Esophagus muscularis mucosa (tissue), 4 donors: Measurements from ENCODE around the gene SLC35G3. TPM values are rescaled to one million over a fixed set of nuclear protein-coding genes. Genes with fewer than 3 reads are reported as not detected.
"Not testable (repeated sequence)": the region's sequence is repeated elsewhere in the genome, so short reads cannot be mapped to it uniquely, and the experiment has no call there.

ENCODE experiments used
- DNase-seq: peaks from one replicate; pipeline ENCODE4 v3.0.0-alpha.2; 2017; ENCODE audit errors: extremely low spot score
- H3K27ac ChIP-seq, 4 donors: fragments of 200-600 bp; sonication (generic); replicated peaks in 1 of 4; 1 replicate in 3 of 4; 2 replicates in 1 of 4; pipeline ENCODE4 v1.5.1; 2016 to 2019; ENCODE audit warnings: mild to moderate bottlenecking in 1 of 4
- H3K27me3 ChIP-seq, 4 donors: fragments of 200-600 bp; sonication (generic); one replicate each; pipeline versions ENCODE4 v1.5.1 to v1.6.0; 2016 to 2019
- H3K36me3 ChIP-seq, 4 donors: fragments of 200-600 bp; sonication (generic); one replicate each; pipeline ENCODE4 v1.5.1; 2016 to 2019
- H3K4me1 ChIP-seq, 4 donors: fragments of 200-600 bp; sonication (generic); one replicate each; pipeline ENCODE4 v1.5.1; 2016 to 2019
- H3K4me3 ChIP-seq, 4 donors: fragments of 200-600 bp; sonication (generic); 1 replicate in 2 of 4; 2 replicates in 2 of 4; pipeline ENCODE4 v1.5.1; 2016 to 2019; ENCODE audit warnings: mild to moderate bottlenecking in 4 of 4, moderate library complexity in 1 of 4
- H3K9me3 ChIP-seq, 4 donors: fragments of 200-600 bp; sonication (generic); 1 replicate in 3 of 4; 2 replicates in 1 of 4; pipeline ENCODE4 v1.5.1; 2016 to 2019
- EP300 ChIP-seq: sonication (generic); formaldehyde crosslinking; IDR thresholded peaks from one replicate; pipeline ENCODE4 v1.6.1; 2017; ENCODE audit warnings: antibody characterized with exemption
- POLR2A ChIP-seq: fragments of 450-650 bp; IDR thresholded peaks from one replicate; pipeline ENCODE4 v1.6.1; 2017; ENCODE audit warnings: antibody characterized with exemption, moderate library complexity, mild to moderate bottlenecking, low read depth
- POLR2AphosphoS5 ChIP-seq, 2 donors: sonication (generic); formaldehyde crosslinking; IDR thresholded peaks; one replicate each; pipeline ENCODE4 v1.6.1; 2017; ENCODE audit warnings: antibody characterized with exemption in 2 of 2
- WGBS: methylation state at CpG from one replicate; pipeline ENCODE4 v1.1.5; 2018; 5-methylcytosine and 5-hydroxymethylcytosine counted together
- intact Hi-C: fragments of 100-400 bp; cut with DNase I; formaldehyde crosslinking; loops from one replicate; pipeline ENCODE4 v1.15.1; 2023
- total RNA-seq, 4 donors: library from RNA; depleted of rRNA; stranded (reverse); fragments of >200 nt; gene quantifications; one replicate each; pipeline versions ENCODE4 v1.1.0 to v1.2.1, GENCODE V29; 2016
- TF ChIP-seq, protein P1 (sequence below), 3 experiments: fragments of 200-600 bp in 2 of 3; fragments of 450-650 bp in 1 of 3; sonication (generic) in 2 of 3; IDR thresholded peaks; one replicate each; pipeline ENCODE4 v1.5.1; 2017 to 2019; ENCODE audit warnings: antibody characterized with exemption in 3 of 3, mild to moderate bottlenecking in 2 of 3, moderate library complexity in 1 of 3

Gene SLC35G3
- total RNA-seq, 4 donors from 2014 or later, result not detected

DNA sequence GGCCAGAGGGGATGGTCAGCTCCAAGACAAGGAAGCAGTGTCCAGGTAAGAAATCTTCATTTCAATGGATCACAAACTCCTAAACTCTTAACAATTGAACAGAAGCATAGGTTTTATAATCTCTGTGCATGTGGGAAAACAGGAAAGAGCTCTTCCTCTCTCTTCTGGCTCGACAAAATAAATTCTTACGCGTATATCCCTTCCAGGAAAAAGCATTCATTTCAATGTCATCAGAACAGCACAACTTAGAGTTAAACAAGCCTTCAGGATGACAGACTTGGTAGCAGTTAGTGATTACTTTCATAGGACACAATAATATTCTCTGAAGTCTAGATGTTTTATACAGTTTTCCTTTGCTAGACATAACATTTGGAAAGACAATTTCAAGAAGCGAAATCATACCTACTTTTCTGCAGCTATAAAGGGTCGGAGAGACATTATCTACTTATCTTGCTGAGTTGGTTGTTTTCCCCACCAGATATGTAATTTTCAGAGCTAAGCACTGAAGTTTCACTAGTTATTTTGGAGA, 19.3 kb upstream of the SLC35G3 start:
- H3K4me3 ChIP-seq, result no peak overlapping the region
- peak overlapping the region in 1 of 4 donors; percentile 21 for H3K27ac ChIP-seq
- DNase-seq, result no peak
- WGBS, result 73% methylated on average over 5 of the region's 5 CpGs
- H3K36me3 ChIP-seq, result no peaks in the 10 kb centered on the region
- H3K4me1 ChIP-seq, result peaks cover 0 to 9% (median 3%) of the 10 kb centered on the region in 4 donors
- intact Hi-C loops, result loop anchor here (10.0 kb wide), 1 partner anchor 59 kb away; no protein-coding TSS in a partner anchor
- no peaks in the 10 kb centered on the region for H3K9me3 ChIP-seq
- TF ChIP-seq EP300, result no peak
- no peak for TF ChIP-seq POLR2AphosphoS5 (IDR thresholded peaks at IDR 0.05)
- TF ChIP-seq, protein P1, sequence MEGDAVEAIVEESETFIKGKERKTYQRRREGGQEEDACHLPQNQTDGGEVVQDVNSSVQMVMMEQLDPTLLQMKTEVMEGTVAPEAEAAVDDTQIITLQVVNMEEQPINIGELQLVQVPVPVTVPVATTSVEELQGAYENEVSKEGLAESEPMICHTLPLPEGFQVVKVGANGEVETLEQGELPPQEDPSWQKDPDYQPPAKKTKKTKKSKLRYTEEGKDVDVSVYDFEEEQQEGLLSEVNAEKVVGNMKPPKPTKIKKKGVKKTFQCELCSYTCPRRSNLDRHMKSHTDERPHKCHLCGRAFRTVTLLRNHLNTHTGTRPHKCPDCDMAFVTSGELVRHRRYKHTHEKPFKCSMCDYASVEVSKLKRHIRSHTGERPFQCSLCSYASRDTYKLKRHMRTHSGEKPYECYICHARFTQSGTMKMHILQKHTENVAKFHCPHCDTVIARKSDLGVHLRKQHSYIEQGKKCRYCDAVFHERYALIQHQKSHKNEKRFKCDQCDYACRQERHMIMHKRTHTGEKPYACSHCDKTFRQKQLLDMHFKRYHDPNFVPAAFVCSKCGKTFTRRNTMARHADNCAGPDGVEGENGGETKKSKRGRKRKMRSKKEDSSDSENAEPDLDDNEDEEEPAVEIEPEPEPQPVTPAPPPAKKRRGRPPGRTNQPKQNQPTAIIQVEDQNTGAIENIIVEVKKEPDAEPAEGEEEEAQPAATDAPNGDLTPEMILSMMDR (IDR thresholded peaks at IDR 0.05), result no peak
- no peak for TF ChIP-seq POLR2A
- H3K27me3 ChIP-seq, result peaks cover 0 to 3% (median 0%) of the 10 kb centered on the region in 4 donors

DNA sequence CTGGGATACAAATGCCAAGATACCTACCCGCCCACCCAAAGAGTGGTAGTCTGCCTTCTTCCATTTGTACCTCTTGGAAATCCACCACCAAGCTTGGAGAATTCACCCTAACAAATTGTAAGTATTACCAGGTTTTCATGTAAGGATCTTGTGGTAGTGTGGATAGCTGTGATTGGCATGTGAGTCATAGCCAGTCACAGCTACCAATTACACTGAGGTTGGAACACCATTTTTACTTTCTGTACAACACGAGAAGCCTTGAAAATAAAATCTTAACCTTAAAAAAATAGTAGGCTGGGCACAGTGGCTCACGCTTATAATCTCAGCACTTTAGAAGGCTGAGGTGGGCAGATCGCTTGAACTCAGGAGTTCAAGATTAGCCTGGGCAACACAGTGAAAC, 18.5 kb upstream of the SLC35G3 start:
- intact Hi-C loops, result loop anchor here (10.0 kb wide), 1 partner anchor 58 kb away; no protein-coding TSS in a partner anchor
- H3K27me3 ChIP-seq, result peaks cover 0 to 3% (median 0%) of the 10 kb centered on the region in 4 donors
- DNase-seq, result no peak
- TF ChIP-seq, protein P1 (IDR thresholded peaks at IDR 0.05), result no peak
- TF ChIP-seq POLR2AphosphoS5 (IDR thresholded peaks at IDR 0.05), result no peak
- TF ChIP-seq POLR2A, result no peak
- TF ChIP-seq EP300, result no peak
- no peaks in the 10 kb centered on the region for H3K36me3 ChIP-seq
- H3K4me1 ChIP-seq, result peaks cover 0 to 9% (median 3%) of the 10 kb centered on the region in 4 donors
- 76% methylated on average over 4 of the region's 4 CpGs for WGBS
- H3K9me3 ChIP-seq, result no peaks in the 10 kb centered on the region
- no peak overlapping the region for H3K4me3 ChIP-seq
- H3K27ac ChIP-seq, result peak overlapping the region in 1 of 4 donors; percentile 21

DNA sequence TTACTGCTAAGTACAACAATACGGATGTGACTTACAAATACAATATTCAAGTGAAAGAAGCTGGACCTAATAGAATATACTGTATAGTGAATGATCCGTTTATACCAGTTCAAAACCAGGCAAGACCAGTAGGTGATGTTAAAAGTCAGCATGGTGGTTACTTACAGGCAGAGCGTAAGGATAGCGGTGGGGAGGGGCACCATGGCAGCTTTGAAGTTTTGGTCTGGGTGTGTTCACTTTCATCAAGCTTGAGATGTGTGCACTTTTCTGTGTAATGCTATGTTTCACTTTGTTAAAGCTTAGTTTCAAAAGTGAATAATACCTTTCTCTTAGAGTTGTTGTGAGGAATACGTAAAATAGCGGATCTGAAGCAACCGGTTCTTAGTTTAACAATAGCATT, 16.5 kb upstream of the SLC35G3 start:
- no peaks in the 10 kb centered on the region for H3K9me3 ChIP-seq
- intact Hi-C loops, result loop anchor here (10.0 kb wide), 1 partner anchor 56 kb away; no protein-coding TSS in a partner anchor
- 89% methylated on average over 7 of the region's 7 CpGs for WGBS
- H3K4me1 ChIP-seq, result peaks cover 0 to 9% (median 3%) of the 10 kb centered on the region in 4 donors
- peaks cover 0 to 13% (median 0%) of the 10 kb centered on the region in 4 donors for H3K27me3 ChIP-seq
- H3K27ac ChIP-seq, result no peak overlapping the region
- H3K4me3 ChIP-seq, result no peak overlapping the region
- no peak for TF ChIP-seq EP300
- TF ChIP-seq POLR2A, result no peak
- TF ChIP-seq, protein P1 (IDR thresholded peaks at IDR 0.05), result no peak
- no peak for TF ChIP-seq POLR2AphosphoS5 (IDR thresholded peaks at IDR 0.05)
- DNase-seq, result no peak
- H3K36me3 ChIP-seq, result no peaks in the 10 kb centered on the region

DNA sequence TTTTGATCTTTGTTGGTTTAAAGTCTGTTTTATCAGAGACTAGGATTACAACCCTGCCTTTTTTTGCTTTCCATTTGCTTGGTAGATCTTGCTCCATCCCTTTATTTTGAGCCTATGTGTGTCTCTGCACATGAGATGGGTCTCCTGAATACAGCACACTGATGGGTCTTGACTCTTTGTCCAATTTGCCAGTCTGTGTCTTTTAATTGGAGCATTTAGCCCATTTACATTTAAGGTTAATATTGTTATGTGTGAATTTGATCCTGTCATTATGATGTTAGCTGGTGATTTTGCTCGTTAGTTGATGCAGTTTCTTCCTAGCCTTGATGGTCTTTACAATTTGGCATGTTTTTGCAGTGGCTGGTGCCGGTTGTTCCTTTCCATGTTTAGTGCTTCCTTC, 8.4 kb upstream of the SLC35G3 start:
- H3K36me3 ChIP-seq, intact Hi-C loops, H3K4me1 ChIP-seq, DNase-seq, H3K27ac ChIP-seq, H3K4me3 ChIP-seq, H3K9me3 ChIP-seq: not testable (repeated sequence)
- H3K27me3 ChIP-seq, result peaks cover 0 to 19% (median 0%) of the 10 kb centered on the region in 4 donors
- 74% methylated on average over 2 of the region's 2 CpGs for WGBS

DNA sequence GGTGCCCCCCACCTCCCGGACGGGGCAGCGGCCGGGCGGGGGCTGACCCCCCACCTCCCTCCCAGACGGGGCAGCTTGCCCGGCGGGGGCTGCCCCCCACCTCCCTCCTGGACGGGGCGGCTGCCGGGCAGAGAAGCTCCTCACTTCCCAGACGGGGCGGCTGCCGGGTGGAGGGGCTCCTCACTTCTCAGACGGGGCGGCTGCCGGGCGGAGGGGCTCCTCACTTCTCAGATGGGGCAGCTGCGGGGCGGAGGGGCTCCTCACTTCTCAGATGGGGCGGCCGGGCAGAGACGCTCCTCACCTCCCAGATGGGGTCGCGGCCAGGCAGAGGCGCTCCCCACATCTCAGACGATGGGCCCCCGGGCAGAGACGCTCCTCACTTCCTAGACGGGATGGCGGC, 869 bp upstream of the SLC35G3 start:
- intact Hi-C loops, H3K4me1 ChIP-seq: not testable (repeated sequence)
- 97% methylated on average over 14 of the region's 31 CpGs for WGBS

DNA sequence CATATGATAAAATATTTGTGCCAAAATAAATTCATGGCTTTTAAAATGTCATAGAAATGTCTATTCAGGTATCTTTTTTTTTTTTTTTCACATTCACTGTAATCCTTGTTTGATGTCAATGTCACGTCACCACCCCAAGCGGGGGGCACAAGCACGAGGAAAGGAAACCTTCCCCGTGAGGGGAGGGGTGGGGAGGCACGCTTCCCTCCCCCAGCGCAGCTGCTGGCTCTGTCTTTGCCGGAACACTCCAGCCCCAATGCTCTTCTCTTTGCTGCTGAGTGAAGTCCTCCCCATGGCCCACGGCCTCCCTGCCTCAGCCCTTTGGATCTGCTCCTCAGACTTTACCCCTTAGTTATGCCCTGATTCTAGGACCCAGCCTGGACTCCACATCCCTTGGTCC, 1.5 kb downstream of the SLC35G3 start:
- intact Hi-C loops, result no loop called here
- Histone ChIP-seq H3K27ac (no peak overlapping the region), H3K4me1 (no peaks in the 10 kb centered on the region), H3K9me3 (peaks cover 0 to 4% (median 0%) of the 10 kb centered on the region in 4 donors), H3K4me3 (no peak overlapping the region), H3K36me3 (peaks cover 0 to 8% (median 0%) of the 10 kb centered on the region in 4 donors), H3K27me3 (peaks cover 0 to 4% (median 0%) of the 10 kb centered on the region in 4 donors)
- WGBS, result 69% methylated on average over 8 of the region's 8 CpGs
- no peak for TF ChIP-seq POLR2AphosphoS5 (IDR thresholded peaks at IDR 0.05)
- no peak for TF ChIP-seq EP300
- no peak for DNase-seq

More for the DNA sequence above, 869 bp upstream of the SLC35G3 start:
- not testable (repeated sequence) for H3K27me3 ChIP-seq, DNase-seq, H3K4me3 ChIP-seq, H3K27ac ChIP-seq, H3K9me3 ChIP-seq, H3K36me3 ChIP-seq
